ENCODE measurements around the gene PANK4. TPM values are rescaled to one million over a fixed set of nuclear protein-coding genes. Genes with fewer than 3 reads are reported as not detected.

PANK4 gene
- polyA plus RNA-seq, 1 experiment = 17.1 TPM

GRCh38 chr1:2493691-2494322 lies 32.6 kb downstream of the PANK4 start:
- no peak for DNase-seq (ENCODE audit: low read depth)
- no peak for TF ChIP-seq CTCF (IDR thresholded peaks at IDR 0.05; ENCODE audit: insufficient read depth, low read depth, low read length)
- CTCF ChIA-PET = no interaction called here
- no peak overlapping the region for H3K4me3 ChIP-seq (ENCODE audit: low read depth, low read length)
- peaks cover 15% of the 10 kb centered on the region for H3K27me3 ChIP-seq (ENCODE audit: control insufficient read depth, insufficient read depth, low read length)
- POLR2A ChIA-PET = no interaction called here
- no peaks in the 10 kb centered on the region for H3K36me3 ChIP-seq (ENCODE audit: control insufficient read depth, insufficient read depth, low read length)

GRCh38 chr1:2493218-2493617 lies 33.2 kb downstream of the PANK4 start:
- ChIA-PET POLR2A (no interaction called here), CTCF (no interaction called here)
- no peak overlapping the region for H3K4me3 ChIP-seq (ENCODE audit: low read depth, low read length)
- no peak for DNase-seq (ENCODE audit: low read depth)
- no peak for TF ChIP-seq CTCF (IDR thresholded peaks at IDR 0.05; ENCODE audit: insufficient read depth, low read depth, low read length)
- H3K27me3 ChIP-seq (ENCODE audit: control insufficient read depth, insufficient read depth, low read length) = peaks cover 15% of the 10 kb centered on the region
- no peaks in the 10 kb centered on the region for H3K36me3 ChIP-seq (ENCODE audit: control insufficient read depth, insufficient read depth, low read length)

GRCh38 chr1:2492091-2492490 lies 34.3 kb downstream of the PANK4 start:
- DNase-seq (ENCODE audit: low read depth) = no peak
- Histone ChIP-seq H3K36me3 (ENCODE audit: control insufficient read depth, insufficient read depth, low read length) (no peaks in the 10 kb centered on the region), H3K4me3 (ENCODE audit: low read depth, low read length) (no peak overlapping the region), H3K27me3 (ENCODE audit: control insufficient read depth, insufficient read depth, low read length) (peaks cover 15% of the 10 kb centered on the region)
- ChIA-PET POLR2A (no interaction called here), CTCF (no interaction called here)
- TF ChIP-seq CTCF (IDR thresholded peaks at IDR 0.05; ENCODE audit: insufficient read depth, low read depth, low read length) = no peak

GRCh38 chr1:2489615-2490014 lies 36.8 kb downstream of the PANK4 start:
- no peaks in the 10 kb centered on the region for H3K36me3 ChIP-seq (ENCODE audit: control insufficient read depth, insufficient read depth, low read length)
- CTCF ChIA-PET = no interaction called here
- H3K4me3 ChIP-seq (ENCODE audit: low read depth, low read length) = no peak overlapping the region
- H3K27me3 ChIP-seq (ENCODE audit: control insufficient read depth, insufficient read depth, low read length) = peaks cover 15% of the 10 kb centered on the region
- POLR2A ChIA-PET = interaction anchor here (0.5 kb wide), 1 partner anchor 354 kb away, joined by 3 read pairs; no protein-coding TSS in a partner anchor
- DNase-seq (ENCODE audit: low read depth) = no peak
- no peak for TF ChIP-seq CTCF (IDR thresholded peaks at IDR 0.05; ENCODE audit: insufficient read depth, low read depth, low read length)

- Histone ChIP-seq H3K36me3 (ENCODE audit: control insufficient read depth, insufficient read depth, low read length) (no peaks in the 10 kb centered on the region), H3K27me3 (ENCODE audit: control insufficient read depth, insufficient read depth, low read length) (peaks cover 15% of the 10 kb centered on the region), H3K4me3 (ENCODE audit: low read depth, low read length) (no peak overlapping the region)
- no peak for DNase-seq (ENCODE audit: low read depth)
- TF ChIP-seq CTCF (IDR thresholded peaks at IDR 0.05; ENCODE audit: insufficient read depth, low read depth, low read length) = no peak
- ChIA-PET POLR2A (no interaction called here), CTCF (interaction anchor here (1.2 kb wide), 1 partner anchor 59 kb away, joined by 4 read pairs; no protein-coding TSS in a partner anchor)
Measured at GRCh38 chr1:2488688-2489087, 37.7 kb downstream of the PANK4 start.

All from BJ (cell line).